LNCAP (cell line): ENCODE results near the gene ZMYM2.

Experiments
- CTCF ChIP-seq: fragments of 450-650 bp; IDR thresholded peaks from 2 replicates; pipeline ENCODE4 v1.5.1; 2017; ENCODE audit warnings: mild to moderate bottlenecking

The ZMYM2 gene

GRCh38 chr13:20054586-20054985 lies 96.1 kb downstream of the ZMYM2 start:
- no peak for TF ChIP-seq CTCF

- TF ChIP-seq CTCF: no peak
Observed at GRCh38 chr13:20057214-20057613, 98.7 kb downstream of the ZMYM2 start.

- peak; percentile 13; the same call in 1 of the 2 replicates for TF ChIP-seq CTCF
Observed at GRCh38 chr13:20057963-20058362, 99.4 kb downstream of the ZMYM2 start.

DNA sequence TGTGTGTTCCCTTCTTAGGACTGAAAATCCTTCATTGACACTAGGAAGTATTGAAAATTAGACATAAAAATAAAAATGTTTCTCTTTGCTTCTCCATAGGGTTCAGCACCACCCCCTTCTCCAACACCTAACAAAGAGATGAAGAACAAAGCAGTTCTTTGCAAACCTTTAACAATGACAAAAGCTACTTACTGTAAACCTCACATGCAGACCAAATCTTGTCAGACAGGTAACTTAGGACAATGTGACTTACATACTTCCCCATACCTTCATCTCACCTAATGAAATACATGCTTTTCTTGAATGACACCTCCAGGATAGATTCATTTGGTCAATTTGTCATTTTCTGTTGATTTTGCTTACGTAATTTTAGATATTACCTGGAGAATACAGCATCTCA lies 99.9 kb downstream of the ZMYM2 start:
- no peak for TF ChIP-seq CTCF

DNA sequence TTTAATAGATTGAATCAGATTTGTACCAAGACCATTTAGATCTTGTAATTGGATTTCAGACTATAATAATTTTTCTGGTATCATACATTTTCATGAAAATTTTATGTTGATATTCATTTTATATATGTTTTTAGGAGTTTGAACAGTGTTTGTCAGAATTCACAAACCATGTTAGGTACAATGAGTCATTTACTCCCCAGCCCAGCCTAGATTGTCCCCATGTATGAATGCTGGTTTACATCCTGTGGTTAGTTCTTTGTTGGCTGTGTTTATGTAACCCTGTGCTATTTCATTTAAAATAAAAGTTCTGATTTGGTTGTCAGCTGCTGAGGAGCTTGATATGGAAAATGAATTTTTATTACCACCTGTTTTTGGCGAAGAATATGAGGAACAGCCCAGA lies 105.6 kb downstream of the ZMYM2 start:
- TF ChIP-seq CTCF: no peak

- TF ChIP-seq CTCF: no peak
Observed at GRCh38 chr13:20065516-20065915, 107.0 kb downstream of the ZMYM2 start.

- no peak for TF ChIP-seq CTCF
Observed at GRCh38 chr13:20069956-20070355, 111.4 kb downstream of the ZMYM2 start.

DNA sequence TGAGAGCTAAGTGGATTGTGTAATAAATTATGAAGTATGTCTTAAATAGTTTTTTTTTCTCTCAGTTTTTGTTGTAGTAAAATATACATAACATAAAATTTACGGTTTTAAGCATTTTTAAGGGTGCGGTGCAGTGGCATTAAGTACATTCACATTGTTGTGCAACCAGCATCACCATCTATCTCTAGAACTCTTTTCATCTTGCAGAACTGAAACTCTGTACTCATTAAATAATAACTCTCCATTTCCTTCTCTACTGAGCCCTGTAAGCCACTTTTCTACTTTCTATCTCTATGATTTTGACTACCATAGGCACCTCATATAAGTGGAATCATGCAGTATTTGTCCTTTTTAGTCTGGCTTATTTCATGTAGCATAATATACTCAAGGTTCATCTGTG lies 115.2 kb downstream of the ZMYM2 start:
- no peak for TF ChIP-seq CTCF
